Vagina (tissue), 2 donors: ENCODE results near the gene TEC. TPM values are rescaled to one million over a fixed set of nuclear protein-coding genes. Genes with fewer than 3 reads are reported as not detected.
"Not testable (repeated sequence)": the region's sequence is repeated elsewhere in the genome, so short reads cannot be mapped to it uniquely, and the experiment has no call there.

Experiments used
- DNase-seq, 2 donors: peaks; one replicate each; pipeline ENCODE4 v3.0.0-alpha.2; 2017; ENCODE audit errors: extremely low spot score in 2 of 2
- H3K27ac ChIP-seq: fragments of 200-600 bp; sonication (generic); one replicate; pipeline ENCODE4 v1.5.1; 2019
- H3K27me3 ChIP-seq: fragments of 200-600 bp; sonication (generic); one replicate; pipeline ENCODE4 v1.5.1; 2019
- H3K36me3 ChIP-seq, 2 donors: fragments of 200-600 bp; sonication (generic); one replicate each; pipeline ENCODE4 v1.5.1; 2017 to 2019
- H3K4me1 ChIP-seq: fragments of 200-600 bp; sonication (generic); one replicate; pipeline ENCODE4 v1.5.1; 2019
- H3K4me3 ChIP-seq, 2 donors: fragments of 200-600 bp; sonication (generic); 1 replicate in 1 of 2; 2 replicates in 1 of 2; pipeline ENCODE4 v1.5.1; 2016 to 2019
- H3K9me3 ChIP-seq: fragments of 200-600 bp; sonication (generic); one replicate; pipeline ENCODE4 v1.5.1; 2019
- POLR2A ChIP-seq, 2 donors: fragments of 450-650 bp; IDR thresholded peaks; one replicate each; pipeline ENCODE4 v1.6.1; 2017; ENCODE audit warnings: antibody characterized with exemption in 2 of 2, mild to moderate bottlenecking in 2 of 2, moderate library complexity in 2 of 2
- POLR2AphosphoS5 ChIP-seq, 2 donors: sonication (generic); formaldehyde crosslinking; IDR thresholded peaks; one replicate each; pipeline ENCODE4 v1.9.0; 2017; ENCODE audit warnings: antibody characterized with exemption in 2 of 2, mild to moderate bottlenecking in 2 of 2, low read depth in 1 of 2; ENCODE audit not compliant: insufficient read depth in 1 of 2
- intact Hi-C: fragments of 100-400 bp; cut with DNase I; formaldehyde crosslinking; loops from one replicate; pipeline ENCODE4 v1.15.1; 2023
- total RNA-seq: library from RNA; depleted of rRNA; stranded (reverse); fragments of >200 nt; gene quantifications from one replicate; pipeline ENCODE4 v1.2.3, GENCODE V29; 2016
- TF ChIP-seq, protein P1 (sequence below), 3 experiments: fragments of 450-650 bp in 2 of 3; fragments of 200-600 bp in 1 of 3; sonication (generic) in 1 of 3; IDR thresholded peaks; one replicate each; pipeline ENCODE4 v1.5.1; 2017 to 2019; ENCODE audit warnings: antibody characterized with exemption in 3 of 3, mild to moderate bottlenecking in 2 of 3, moderate library complexity in 2 of 3

The TEC gene
- total RNA-seq: 9.3 TPM

DNA sequence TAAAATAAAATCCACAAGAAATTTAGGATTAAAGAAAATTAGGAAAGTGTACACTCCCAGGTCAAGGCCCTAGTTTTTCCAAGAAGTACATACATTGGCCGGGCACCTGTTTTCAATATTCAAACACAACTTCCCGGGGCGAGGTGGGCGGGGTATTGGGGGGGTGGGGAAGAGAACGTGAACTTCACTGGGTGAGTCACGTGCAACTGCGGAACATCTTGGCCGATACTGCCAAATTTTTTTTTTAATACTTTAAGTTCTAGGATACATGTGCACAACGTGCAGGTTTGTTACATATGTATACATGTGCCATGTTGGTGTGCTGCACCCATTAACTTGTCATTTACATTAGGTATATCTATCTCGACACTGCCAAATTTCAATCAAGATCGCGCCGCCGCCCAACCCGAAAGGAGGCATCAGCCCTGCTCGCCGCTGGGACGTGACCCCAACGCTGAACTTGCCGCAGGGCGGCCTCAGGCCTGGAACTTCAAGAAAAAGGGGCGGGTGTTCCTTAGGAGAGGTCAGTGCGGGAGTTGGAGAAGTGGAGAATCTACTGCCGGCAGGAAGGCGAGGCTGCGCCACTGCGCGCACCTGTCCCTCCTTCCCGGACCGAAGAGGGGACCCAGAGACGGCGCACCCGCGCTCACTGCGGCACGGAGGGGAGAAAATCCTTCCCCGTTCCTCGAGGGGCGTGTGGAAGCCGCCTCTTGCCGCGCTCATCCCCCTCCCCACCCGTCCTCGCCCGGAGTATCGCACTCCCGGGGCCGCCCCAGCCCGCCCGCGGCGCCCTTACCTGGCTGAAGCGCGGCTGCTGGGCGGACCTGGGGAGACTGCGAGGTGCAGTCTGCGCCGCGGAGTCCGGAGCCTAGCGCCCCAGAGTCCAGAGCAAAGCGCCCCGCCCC is at the start of gene TEC:
TEC (minus strand) TSS at position 883 of the 905 bp plus-strand sequence. CDS start 41,224 bp downstream, outside the sequence.
- Histone ChIP-seq H3K4me1 (peaks cover 15% of the 10 kb centered on the region), H3K4me3 (peak within 1 kb of the TSS; percentile 84 to 94), H3K9me3 (no peaks in the 10 kb centered on the region), H3K27ac (peak within 1 kb of the TSS; percentile 86), H3K27me3 (no peaks in the 10 kb centered on the region), H3K36me3 (no peaks in the 10 kb centered on the region)
- intact Hi-C loops: no loop called here
- DNase-seq: no peak
- TF ChIP-seq, protein P1, sequence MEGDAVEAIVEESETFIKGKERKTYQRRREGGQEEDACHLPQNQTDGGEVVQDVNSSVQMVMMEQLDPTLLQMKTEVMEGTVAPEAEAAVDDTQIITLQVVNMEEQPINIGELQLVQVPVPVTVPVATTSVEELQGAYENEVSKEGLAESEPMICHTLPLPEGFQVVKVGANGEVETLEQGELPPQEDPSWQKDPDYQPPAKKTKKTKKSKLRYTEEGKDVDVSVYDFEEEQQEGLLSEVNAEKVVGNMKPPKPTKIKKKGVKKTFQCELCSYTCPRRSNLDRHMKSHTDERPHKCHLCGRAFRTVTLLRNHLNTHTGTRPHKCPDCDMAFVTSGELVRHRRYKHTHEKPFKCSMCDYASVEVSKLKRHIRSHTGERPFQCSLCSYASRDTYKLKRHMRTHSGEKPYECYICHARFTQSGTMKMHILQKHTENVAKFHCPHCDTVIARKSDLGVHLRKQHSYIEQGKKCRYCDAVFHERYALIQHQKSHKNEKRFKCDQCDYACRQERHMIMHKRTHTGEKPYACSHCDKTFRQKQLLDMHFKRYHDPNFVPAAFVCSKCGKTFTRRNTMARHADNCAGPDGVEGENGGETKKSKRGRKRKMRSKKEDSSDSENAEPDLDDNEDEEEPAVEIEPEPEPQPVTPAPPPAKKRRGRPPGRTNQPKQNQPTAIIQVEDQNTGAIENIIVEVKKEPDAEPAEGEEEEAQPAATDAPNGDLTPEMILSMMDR (IDR thresholded peaks at IDR 0.05): no peak
- TF ChIP-seq POLR2A (IDR thresholded peaks at IDR 0.05): peak in 1 of 2 donors; percentile 25
- peak in 1 of 2 donors; percentile 82 for TF ChIP-seq POLR2AphosphoS5 (IDR thresholded peaks at IDR 0.05; ENCODE audit: insufficient read depth in 1 of 2, low read depth in 1 of 2)

- no peak overlapping the region for H3K4me3 ChIP-seq
- H3K27ac ChIP-seq: no peak overlapping the region
- H3K36me3 ChIP-seq: no peaks in the 10 kb centered on the region
- H3K27me3 ChIP-seq: no peaks in the 10 kb centered on the region
- TF ChIP-seq POLR2A (IDR thresholded peaks at IDR 0.05): no peak
- no peak for TF ChIP-seq POLR2AphosphoS5 (IDR thresholded peaks at IDR 0.05; ENCODE audit: insufficient read depth in 1 of 2, low read depth in 1 of 2)
- TF ChIP-seq, protein P1 (IDR thresholded peaks at IDR 0.05): peak; percentile 5 to 61 (median 37)
- no peak for DNase-seq
- intact Hi-C loops: no loop called here
- H3K4me1 ChIP-seq: no peaks in the 10 kb centered on the region
- no peaks in the 10 kb centered on the region for H3K9me3 ChIP-seq
Observed at GRCh38 chr4:48315728-48316630, 46.3 kb upstream of the TEC start.

DNA sequence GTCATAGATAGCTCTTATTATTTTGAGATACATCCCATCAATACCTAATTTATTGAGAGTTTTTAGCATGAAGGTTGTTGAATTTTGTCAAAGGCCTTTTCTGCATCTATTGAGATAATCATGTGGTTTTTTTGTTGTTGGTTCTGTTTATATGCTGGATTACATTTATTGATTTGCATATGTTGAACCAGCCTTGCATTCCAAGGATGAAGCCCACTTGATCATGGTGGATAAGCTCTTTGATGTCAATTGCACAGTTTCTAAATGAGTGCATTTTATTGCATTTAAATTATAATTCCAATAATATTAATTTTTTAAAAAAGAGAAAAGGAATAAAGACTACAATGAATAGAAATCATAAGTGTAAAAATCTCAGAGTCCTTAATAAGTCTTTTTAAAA is 45.1 kb upstream of the TEC start:
- H3K4me3 ChIP-seq, H3K27me3 ChIP-seq, H3K36me3 ChIP-seq, DNase-seq, H3K9me3 ChIP-seq, intact Hi-C loops, H3K27ac ChIP-seq, H3K4me1 ChIP-seq: not testable (repeated sequence)

DNA sequence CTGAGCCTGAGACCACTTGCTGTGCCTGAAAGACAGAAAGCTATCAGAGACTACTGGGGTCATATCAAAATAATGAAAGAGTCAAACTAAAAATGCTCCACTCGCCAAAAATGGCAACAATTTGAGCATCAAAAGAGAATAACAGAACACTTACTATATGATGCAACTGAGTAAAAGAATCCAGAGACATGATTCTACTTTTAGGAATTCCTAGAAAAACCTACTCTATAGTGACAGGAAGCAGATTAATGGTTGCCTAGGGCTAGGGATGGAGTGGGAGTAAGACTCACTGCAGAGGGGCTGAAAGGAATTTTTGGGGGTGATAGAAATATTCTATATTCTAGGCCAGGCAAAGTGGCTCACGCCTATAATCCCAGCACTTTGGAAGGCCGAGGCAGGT is 42.3 kb upstream of the TEC start:
- Histone ChIP-seq H3K4me3 (no peak overlapping the region), H3K27ac (no peak overlapping the region), H3K36me3 (no peaks in the 10 kb centered on the region), H3K27me3 (no peaks in the 10 kb centered on the region), H3K4me1 (no peaks in the 10 kb centered on the region), H3K9me3 (no peaks in the 10 kb centered on the region)
- intact Hi-C loops: no loop called here
- TF ChIP-seq POLR2A (IDR thresholded peaks at IDR 0.05): no peak
- TF ChIP-seq POLR2AphosphoS5 (IDR thresholded peaks at IDR 0.05; ENCODE audit: insufficient read depth in 1 of 2, low read depth in 1 of 2): no peak
- TF ChIP-seq, protein P1 (IDR thresholded peaks at IDR 0.05): no peak
- no peak for DNase-seq

DNA sequence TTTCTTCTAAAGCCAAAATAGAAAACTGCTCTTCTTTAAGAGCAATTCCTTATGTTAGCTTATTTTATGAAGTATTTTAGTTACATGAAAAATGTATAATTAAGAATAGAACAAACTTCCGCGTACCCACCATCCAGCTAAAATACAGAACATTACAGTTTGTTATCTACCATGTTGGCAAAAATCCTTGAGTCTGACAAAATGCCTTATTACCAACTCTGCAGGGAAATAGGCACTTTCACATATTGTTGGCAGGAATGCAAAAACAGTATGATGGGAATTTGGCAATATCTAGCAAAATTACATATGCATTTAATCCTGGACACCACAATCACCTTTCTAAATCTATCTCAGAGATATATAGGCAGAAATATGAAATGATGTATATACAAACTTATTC is 39.3 kb upstream of the TEC start:
- TF ChIP-seq POLR2AphosphoS5 (IDR thresholded peaks at IDR 0.05; ENCODE audit: insufficient read depth in 1 of 2, low read depth in 1 of 2): no peak
- Histone ChIP-seq H3K9me3 (no peaks in the 10 kb centered on the region), H3K36me3 (no peaks in the 10 kb centered on the region), H3K27ac (no peak overlapping the region), H3K4me1 (no peaks in the 10 kb centered on the region), H3K27me3 (no peaks in the 10 kb centered on the region), H3K4me3 (no peak overlapping the region)
- no peak for DNase-seq
- intact Hi-C loops: no loop called here
